Measurements from ENCODE around the gene EYA2.

- TF ChIP-seq POLR2A (IDR thresholded peaks at IDR 0.05) = no peak
- no peak for TF ChIP-seq CTCF (IDR thresholded peaks at IDR 0.05)
- TF ChIP-seq EP300 (IDR thresholded peaks at IDR 0.05) = no peak
These were observed 257.4 kb downstream of the EYA2 start for GRCh38 chr20:47152068-47152467.

Data from sigmoid colon (tissue), 4 donors.